ENCODE measurements around the gene RTN3. TPM values are rescaled to one million over a fixed set of nuclear protein-coding genes. Genes with fewer than 3 reads are reported as not detected.

RTN3 gene
- total and polyA plus RNA-seq, 9 of the 15 experiments (the other 6 are each of a cell fraction or from before 2014, with no cell fraction given) = 41.6 to 169 (median 93.5) TPM

DNA sequence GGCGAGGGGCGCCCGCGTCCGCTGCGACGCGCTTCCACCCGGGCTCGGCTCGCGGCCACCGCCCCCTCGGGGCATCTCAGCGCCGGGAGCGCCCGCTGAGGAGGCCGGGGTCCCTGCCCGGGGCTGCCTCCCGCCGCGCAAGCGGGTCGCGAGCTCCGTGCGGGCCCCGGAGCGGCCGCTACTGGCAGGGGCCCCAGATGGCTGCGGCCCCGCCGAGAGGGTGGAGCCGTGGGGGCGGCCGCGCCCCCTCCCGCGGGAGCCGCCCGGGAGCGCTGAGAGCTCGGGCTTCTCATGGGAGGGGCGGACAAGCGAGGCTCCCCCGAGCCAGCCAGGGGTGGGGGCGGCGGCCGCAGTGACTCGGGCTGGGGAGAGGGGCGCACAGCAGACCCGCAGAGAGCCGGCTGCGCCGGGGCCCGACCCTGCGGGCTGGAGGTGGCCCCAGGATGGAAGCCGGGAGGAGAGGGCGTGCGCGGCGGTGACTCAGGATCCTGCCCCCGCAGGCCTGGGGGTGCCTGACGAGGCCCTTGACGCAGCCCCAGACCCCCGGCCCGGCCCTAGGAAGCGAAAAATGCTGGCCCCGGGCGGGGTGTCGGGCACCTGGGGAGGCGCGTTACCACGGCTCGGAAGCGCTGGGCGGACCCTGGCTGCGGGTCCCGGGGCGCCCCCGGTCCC is 87.9 kb downstream of the RTN3 start (continued):
- TF ChIP-seq DDX20 (tag; IDR thresholded peaks at IDR 0.05; ENCODE audit: low read depth) (no peak), CREM (IDR thresholded peaks at IDR 0.05; ENCODE audit: low read depth) (0 out of 2 replicates have a peak, but pooled peaks have one; percentile 9), MED1 (CRISPR knock-in tag; IDR thresholded peaks at IDR 0.05; ENCODE audit: borderline replicate concordance) (no peak), ZHX1 (conservative IDR thresholded peaks at IDR 0.05; ENCODE audit: low read length) (no peak), MIER1 (IDR thresholded peaks at IDR 0.05; ENCODE audit: low read depth) (no peak), TAF1 (IDR thresholded peaks at IDR 0.05; ENCODE audit: control insufficient read depth, extremely low read depth, insufficient read depth, low read length, severe bottlenecking) (peak; percentile 39), ZNF140 (CRISPR knock-in tag; IDR thresholded peaks at IDR 0.05) (no peak), ZNF561 (CRISPR knock-in tag; conservative IDR thresholded peaks at IDR 0.05) (no peak), NCOA6 (IDR thresholded peaks at IDR 0.05) (no peak), CTBP1 (IDR thresholded peaks at IDR 0.05; ENCODE audit: borderline replicate concordance) (peak; percentile 38; the same call in 1 of the 2 replicates)
- TF ChIP-seq, protein P1, sequence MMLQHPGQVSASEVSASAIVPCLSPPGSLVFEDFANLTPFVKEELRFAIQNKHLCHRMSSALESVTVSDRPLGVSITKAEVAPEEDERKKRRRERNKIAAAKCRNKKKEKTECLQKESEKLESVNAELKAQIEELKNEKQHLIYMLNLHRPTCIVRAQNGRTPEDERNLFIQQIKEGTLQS (IDR thresholded peaks at IDR 0.05) = peak; percentile 41; the same call in 1 of the 2 replicates
- TF ChIP-seq, protein P1 (CRISPR knock-in tag; conservative IDR thresholded peaks at IDR 0.05) = no peak
- TF ChIP-seq, protein P2, sequence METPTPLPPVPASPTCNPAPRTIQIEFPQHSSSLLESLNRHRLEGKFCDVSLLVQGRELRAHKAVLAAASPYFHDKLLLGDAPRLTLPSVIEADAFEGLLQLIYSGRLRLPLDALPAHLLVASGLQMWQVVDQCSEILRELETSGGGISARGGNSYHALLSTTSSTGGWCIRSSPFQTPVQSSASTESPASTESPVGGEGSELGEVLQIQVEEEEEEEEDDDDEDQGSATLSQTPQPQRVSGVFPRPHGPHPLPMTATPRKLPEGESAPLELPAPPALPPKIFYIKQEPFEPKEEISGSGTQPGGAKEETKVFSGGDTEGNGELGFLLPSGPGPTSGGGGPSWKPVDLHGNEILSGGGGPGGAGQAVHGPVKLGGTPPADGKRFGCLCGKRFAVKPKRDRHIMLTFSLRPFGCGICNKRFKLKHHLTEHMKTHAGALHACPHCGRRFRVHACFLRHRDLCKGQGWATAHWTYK (CRISPR knock-in tag; IDR thresholded peaks at IDR 0.05) = 0 out of 2 replicates have a peak, but pooled peaks have one; percentile 3
- TF ChIP-seq, protein P3, sequence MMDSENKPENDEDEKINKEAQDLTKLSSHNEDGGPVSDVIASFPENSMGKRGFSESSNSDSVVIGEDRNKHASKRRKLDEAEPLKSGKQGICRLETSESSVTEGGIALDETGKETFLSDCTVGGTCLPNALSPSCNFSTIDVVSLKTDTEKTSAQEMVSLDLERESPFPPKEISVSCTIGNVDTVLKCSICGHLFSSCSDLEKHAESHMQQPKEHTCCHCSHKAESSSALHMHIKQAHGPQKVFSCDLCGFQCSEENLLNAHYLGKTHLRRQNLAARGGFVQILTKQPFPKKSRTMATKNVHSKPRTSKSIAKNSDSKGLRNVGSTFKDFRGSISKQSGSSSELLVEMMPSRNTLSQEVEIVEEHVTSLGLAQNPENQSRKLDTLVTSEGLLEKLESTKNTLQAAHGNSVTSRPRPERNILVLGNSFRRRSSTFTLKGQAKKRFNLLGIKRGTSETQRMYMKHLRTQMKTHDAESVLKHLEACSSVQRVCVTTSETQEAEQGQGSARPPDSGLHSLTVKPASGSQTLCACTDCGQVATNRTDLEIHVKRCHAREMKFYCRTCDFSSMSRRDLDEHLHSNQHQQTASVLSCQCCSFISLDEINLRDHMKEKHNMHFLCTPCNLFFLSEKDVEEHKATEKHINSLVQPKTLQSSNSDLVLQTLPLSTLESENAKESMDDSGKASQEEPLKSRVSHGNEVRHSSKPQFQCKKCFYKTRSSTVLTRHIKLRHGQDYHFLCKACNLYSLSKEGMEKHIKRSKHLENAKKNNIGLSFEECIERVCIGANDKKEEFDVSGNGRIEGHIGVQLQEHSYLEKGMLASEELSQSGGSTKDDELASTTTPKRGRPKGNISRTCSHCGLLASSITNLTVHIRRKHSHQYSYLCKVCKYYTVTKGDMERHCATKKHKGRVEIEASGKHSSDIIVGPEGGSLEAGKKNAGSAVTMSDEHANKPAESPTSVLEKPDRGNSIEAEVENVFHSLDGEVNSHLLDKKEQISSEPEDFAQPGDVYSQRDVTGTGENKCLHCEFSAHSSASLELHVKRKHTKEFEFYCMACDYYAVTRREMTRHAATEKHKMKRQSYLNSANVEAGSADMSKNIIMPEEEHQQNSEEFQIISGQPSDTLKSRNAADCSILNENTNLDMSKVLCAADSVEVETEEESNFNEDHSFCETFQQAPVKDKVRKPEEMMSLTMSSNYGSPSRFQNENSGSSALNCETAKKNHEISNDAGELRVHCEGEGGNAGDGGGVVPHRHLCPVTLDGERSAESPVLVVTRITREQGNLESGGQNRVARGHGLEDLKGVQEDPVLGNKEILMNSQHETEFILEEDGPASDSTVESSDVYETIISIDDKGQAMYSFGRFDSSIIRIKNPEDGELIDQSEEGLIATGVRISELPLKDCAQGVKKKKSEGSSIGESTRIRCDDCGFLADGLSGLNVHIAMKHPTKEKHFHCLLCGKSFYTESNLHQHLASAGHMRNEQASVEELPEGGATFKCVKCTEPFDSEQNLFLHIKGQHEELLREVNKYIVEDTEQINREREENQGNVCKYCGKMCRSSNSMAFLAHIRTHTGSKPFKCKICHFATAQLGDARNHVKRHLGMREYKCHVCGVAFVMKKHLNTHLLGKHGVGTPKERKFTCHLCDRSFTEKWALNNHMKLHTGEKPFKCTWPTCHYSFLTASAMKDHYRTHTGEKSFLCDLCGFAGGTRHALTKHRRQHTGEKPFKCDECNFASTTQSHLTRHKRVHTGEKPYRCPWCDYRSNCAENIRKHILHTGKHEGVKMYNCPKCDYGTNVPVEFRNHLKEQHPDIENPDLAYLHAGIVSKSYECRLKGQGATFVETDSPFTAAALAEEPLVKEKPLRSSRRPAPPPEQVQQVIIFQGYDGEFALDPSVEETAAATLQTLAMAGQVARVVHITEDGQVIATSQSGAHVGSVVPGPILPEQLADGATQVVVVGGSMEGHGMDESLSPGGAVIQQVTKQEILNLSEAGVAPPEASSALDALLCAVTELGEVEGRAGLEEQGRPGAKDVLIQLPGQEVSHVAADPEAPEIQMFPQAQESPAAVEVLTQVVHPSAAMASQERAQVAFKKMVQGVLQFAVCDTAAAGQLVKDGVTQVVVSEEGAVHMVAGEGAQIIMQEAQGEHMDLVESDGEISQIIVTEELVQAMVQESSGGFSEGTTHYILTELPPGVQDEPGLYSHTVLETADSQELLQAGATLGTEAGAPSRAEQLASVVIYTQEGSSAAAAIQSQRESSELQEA (IDR thresholded peaks at IDR 0.05; ENCODE audit: low read depth) = peak; percentile 71

All from K562 (cell line).